Pancreas (tissue), 10 donors: Measurements from ENCODE around the gene CNTN5. TPM values are rescaled to one million over a fixed set of nuclear protein-coding genes. Genes with fewer than 3 reads are reported as not detected.

Source experiments
- ATAC-seq, 4 donors: fragments of 200-7000 bp; cut with Tn5 transposase; one replicate each; pipeline versions ENCODE4 v1.8.0 to v1.9.1; 2020; ENCODE audit warnings: mild to moderate bottlenecking in 4 of 4, moderate library complexity in 4 of 4
- DNase-seq, 6 donors: peaks; one replicate each; pipeline ENCODE4 v3.0.0-alpha.2; 2020
- FAIRE-seq: peaks from 2 replicates; lab custom pipeline; 2012; peaks lifted over from hg19 to GRCh38; lab: Jason Lieb, UNC
- H3K27ac ChIP-seq, 4 donors: fragments of 200-600 bp; sonication (generic); 1 replicate in 3 of 4; 2 replicates in 1 of 4; pipeline versions ENCODE4 v1.5.0 to v1.8.0; 2020
- H3K27me3 ChIP-seq, 4 donors: fragments of 200-600 bp; one replicate each; pipeline ENCODE4 v1.8.0; 2021
- H3K36me3 ChIP-seq, 3 donors: fragments of 200-600 bp; sonication (generic) in 1 of 3; one replicate each; pipeline versions ENCODE4 v1.5.0 to v1.8.0; 2020 to 2021
- H3K4me1 ChIP-seq, 3 donors: fragments of 200-600 bp; one replicate each; pipeline ENCODE4 v1.8.0; 2021
- H3K4me3 ChIP-seq, 4 donors: fragments of 200-600 bp; sonication (generic) in 2 of 4; one replicate each; pipeline versions ENCODE4 v1.5.0 to v1.8.0; 2020 to 2021
- H3K9me3 ChIP-seq, 4 donors: fragments of 200-600 bp; one replicate each; pipeline ENCODE4 v1.8.0; 2021
- CTCF ChIP-seq, 4 donors: fragments of 200-600 bp; sonication (generic) in 3 of 4; IDR thresholded peaks; one replicate each; pipeline versions ENCODE4 v1.5.0 to v1.8.0; 2021; ENCODE audit warnings: antibody characterized with exemption in 4 of 4
- WGBS, 2 donors: extraction: QIAGEN DNeasy Blood & Tissue Kit; methylation state at CpG; one replicate each; pipeline ENCODE4 v1.1.7; 2013; 5-methylcytosine and 5-hydroxymethylcytosine counted together
- intact Hi-C, 3 donors: fragments of 100-400 bp; cut with DNase I; formaldehyde crosslinking; loops; one replicate each; pipeline versions ENCODE4 v1.11.1 to v1.14.2; 2022
- polyA plus RNA-seq, 2 donors: library from polyadenylated mRNA; stranded (reverse); fragments of 200-250 nt; gene quantifications; one replicate each; pipeline ENCODE4 v1.2.3, GENCODE V29; 2013
- total RNA-seq, 6 donors: library from RNA; stranded (reverse); fragmentation: NEBNext Ultra II Directional in 4 of 6; extraction: Animal tissue kit (Norgen Biotek cat#: 25700) in 4 of 6; gene quantifications; one replicate each; pipeline versions ENCODE4 v1.2.1 to v1.2.4, GENCODE V29; 2021 to 2023
- donor health status: healthy with polysubstance abuse.
- donor health status: DM: no; HTN: no; CAD: no; lungs with moderate emphysema.
- donor health status: DM: no; HTN: no; CAD: no.
- donor health status: control.
- donor health status: control.
- donor health status: Bipolar disorder and iron deficiency.
- donor health status: DM: yes; HTN: yes; CAD: no.
- donor health status: DM: no; HTN: no; CAD: no.
- donor health status: DM: no; HTN: no; CAD: no.
- donor health status: DM: yes; HTN: yes; CAD: no.

The CNTN5 gene
- total and polyA plus RNA-seq, 8 donors = 0.11 to 1.2 (median 0.58) TPM

- Histone ChIP-seq H3K27me3 (no peaks in the 10 kb centered on the region), H3K4me1 (no peaks in the 10 kb centered on the region), H3K4me3 (no peak overlapping the region), H3K9me3 (no peaks in the 10 kb centered on the region), H3K27ac (no peak overlapping the region), H3K36me3 (no peaks in the 10 kb centered on the region)
- no peak for DNase-seq
- no peak for ATAC-seq
- WGBS, 2 donors = 35 to 38% methylated on average over 4 of the region's 4 CpGs
- no peak for FAIRE-seq
- intact Hi-C loops = no loop called here
- no peak for TF ChIP-seq CTCF (IDR thresholded peaks at IDR 0.05)
Observed at GRCh38 chr11:99419991-99420390, 399.2 kb downstream of the CNTN5 start.

- H3K36me3 ChIP-seq = no peaks in the 10 kb centered on the region
- no peaks in the 10 kb centered on the region for H3K9me3 ChIP-seq
- FAIRE-seq (no peak), DNase-seq (no peak), ATAC-seq (no peak)
- no peak for TF ChIP-seq CTCF (IDR thresholded peaks at IDR 0.05)
- H3K4me3 ChIP-seq = no peak overlapping the region
- H3K4me1 ChIP-seq = no peaks in the 10 kb centered on the region
- H3K27me3 ChIP-seq = no peaks in the 10 kb centered on the region
- H3K27ac ChIP-seq = no peak overlapping the region
- 24 to 32% methylated on average over 7 of the region's 7 CpGs for WGBS, 2 donors
- intact Hi-C loops = no loop called here
Observed at GRCh38 chr11:99422581-99423427, 402.1 kb downstream of the CNTN5 start.

- H3K36me3 ChIP-seq = no peaks in the 10 kb centered on the region
- no peaks in the 10 kb centered on the region for H3K27me3 ChIP-seq
- H3K9me3 ChIP-seq = no peaks in the 10 kb centered on the region
- WGBS, 2 donors = 32 to 37% methylated on average over 4 of the region's 4 CpGs
- no peak for FAIRE-seq
- H3K4me1 ChIP-seq = no peaks in the 10 kb centered on the region
- no peak overlapping the region for H3K27ac ChIP-seq
- intact Hi-C loops = no loop called here
- DNase-seq = no peak
- TF ChIP-seq CTCF (IDR thresholded peaks at IDR 0.05) = no peak
- H3K4me3 ChIP-seq = no peak overlapping the region
- no peak for ATAC-seq
Observed at GRCh38 chr11:99423428-99423983, 402.8 kb downstream of the CNTN5 start.

GRCh38 chr11:99424313-99425084 lies 403.8 kb downstream of the CNTN5 start:
- H3K36me3 ChIP-seq = no peaks in the 10 kb centered on the region
- H3K27ac ChIP-seq = no peak overlapping the region
- DNase-seq = peak in 1 of 6 donors; percentile 41
- H3K27me3 ChIP-seq = no peaks in the 10 kb centered on the region
- intact Hi-C loops = no loop called here
- no peaks in the 10 kb centered on the region for H3K4me1 ChIP-seq
- WGBS, 2 donors = 71 to 81% methylated on average over 12 of the region's 12 CpGs
- no peak for TF ChIP-seq CTCF (IDR thresholded peaks at IDR 0.05)
- no peak for ATAC-seq
- no peak for FAIRE-seq
- H3K4me3 ChIP-seq = no peak overlapping the region
- H3K9me3 ChIP-seq = no peaks in the 10 kb centered on the region
